HepG2 (cell line): ENCODE measurements around the gene KANSL3. TPM values are rescaled to one million over a fixed set of nuclear protein-coding genes. Genes with fewer than 3 reads are reported as not detected.

Experiments used
- FOXK1 ChIP-seq: sonication (generic); formaldehyde crosslinking; IDR thresholded peaks from 2 replicates; pipeline ENCODE4 v1.4.0; 2020; ENCODE audit warnings: low read depth, missing genetic modification reagents, borderline replicate concordance
- FOXO4 ChIP-seq: sonication (generic); formaldehyde crosslinking; conservative IDR thresholded peaks from 2 replicates; pipeline ENCODE4 v1.8.1; 2023; ENCODE audit warnings: missing genetic modification reagents
- GFI1 ChIP-seq: sonication (generic); formaldehyde crosslinking; IDR thresholded peaks from 2 replicates; pipeline ENCODE4 v1.5.0; 2020; ENCODE audit warnings: missing genetic modification reagents, mild to moderate bottlenecking, borderline replicate concordance
- HNF4G ChIP-seq, 2 experiments: sonication (generic) in 1 of 2; formaldehyde crosslinking in 1 of 2; IDR thresholded peaks; 2 replicates each; pipeline versions ENCODE4 v1.4.0 to v1.6.1; 2011 to 2020; ENCODE audit warnings: borderline replicate concordance in 2 of 2, low read depth in 2 of 2, mild to moderate bottlenecking in 2 of 2, low read length in 1 of 2, missing genetic modification reagents in 1 of 2, moderate library complexity in 1 of 2
- HOXA5 ChIP-seq: sonication (generic); formaldehyde crosslinking; IDR thresholded peaks from 2 replicates; pipeline ENCODE4 v1.4.0; 2020; ENCODE audit warnings: missing genetic modification reagents
- KLF6 ChIP-seq: IDR thresholded peaks from 2 replicates; pipeline ENCODE4 v1.8.0; 2016; ENCODE audit warnings: missing biosample characterization, missing genetic modification reagents
- MED1 ChIP-seq: sonication (generic); formaldehyde crosslinking; IDR thresholded peaks from 2 replicates; pipeline ENCODE4 v1.4.0; 2020; ENCODE audit warnings: missing genetic modification reagents
- MED13 ChIP-seq: sonication (generic); formaldehyde crosslinking; IDR thresholded peaks from 2 replicates; pipeline ENCODE4 v1.5.0; 2020; ENCODE audit warnings: missing genetic modification reagents
- MLLT10 ChIP-seq: sonication (generic); formaldehyde crosslinking; IDR thresholded peaks from 2 replicates; pipeline ENCODE4 v1.4.0; 2020; ENCODE audit warnings: missing genetic modification reagents
- NCOA2 ChIP-seq: sonication (generic); formaldehyde crosslinking; IDR thresholded peaks from 2 replicates; pipeline ENCODE4 v1.8.0; 2022; ENCODE audit warnings: inconsistent platforms
- NFIB ChIP-seq: sonication (generic); formaldehyde crosslinking; IDR thresholded peaks from 2 replicates; pipeline ENCODE4 v1.9.0; 2021; ENCODE audit warnings: missing genetic modification reagents, mild to moderate bottlenecking, borderline replicate concordance
- NFKBIZ ChIP-seq: IDR thresholded peaks from 2 replicates; pipeline ENCODE4 v1.6.1; 2018; ENCODE audit warnings: missing genetic modification reagents, missing compliant biosample characterization
- PRDM15 ChIP-seq: sonication (generic); formaldehyde crosslinking; IDR thresholded peaks from 2 replicates; pipeline ENCODE4 v1.4.0; 2020; ENCODE audit warnings: missing genetic modification reagents
- PRMT3 ChIP-seq: sonication (generic); formaldehyde crosslinking; IDR thresholded peaks from 2 replicates; pipeline ENCODE4 v1.8.1; 2022; ENCODE audit warnings: low read depth, mild to moderate bottlenecking, moderate library complexity, missing genetic modification reagents, borderline replicate concordance
- RXRB ChIP-seq: IDR thresholded peaks from 2 replicates; pipeline ENCODE4 v1.6.1; 2016; ENCODE audit warnings: borderline replicate concordance, missing genetic modification reagents, missing compliant biosample characterization
- SIN3A ChIP-seq: IDR thresholded peaks from 2 replicates; pipeline ENCODE4 v1.6.1; 2011; ENCODE audit warnings: low read depth, mild to moderate bottlenecking, control low read depth, low read length, borderline replicate concordance
- SNAPC5 ChIP-seq: sonication (generic); formaldehyde crosslinking; IDR thresholded peaks from 2 replicates; pipeline ENCODE4 v1.8.1; 2023; ENCODE audit warnings: mild to moderate bottlenecking, missing genetic modification reagents, borderline replicate concordance
- ZBTB7A ChIP-seq: sonication (generic); formaldehyde crosslinking; IDR thresholded peaks from 2 replicates; pipeline ENCODE4 v1.8.0; 2022; ENCODE audit warnings: mild to moderate bottlenecking, missing genetic modification reagents
- ZFAT ChIP-seq: sonication (generic); formaldehyde crosslinking; conservative IDR thresholded peaks from 2 replicates; pipeline ENCODE4 v1.8.1; 2023; ENCODE audit warnings: missing genetic modification reagents, inconsistent platforms
- ZFP36L1 ChIP-seq: sonication (generic); formaldehyde crosslinking; IDR thresholded peaks from 2 replicates; pipeline ENCODE4 v1.8.0; 2022; ENCODE audit warnings: mild to moderate bottlenecking, missing genetic modification reagents, moderate library complexity
- ZNF749 ChIP-seq: sonication (generic); formaldehyde crosslinking; IDR thresholded peaks from 2 replicates; pipeline ENCODE4 v1.8.0; 2022; ENCODE audit warnings: mild to moderate bottlenecking, missing genetic modification reagents, moderate library complexity, borderline replicate concordance
- ZNF75D ChIP-seq: sonication (generic); formaldehyde crosslinking; IDR thresholded peaks from 2 replicates; pipeline ENCODE4 v1.8.1; 2023; ENCODE audit warnings: missing genetic modification reagents, mild to moderate bottlenecking, borderline replicate concordance
- polyA plus RNA-seq, 8 experiments: library from polyadenylated mRNA; depleted of rRNA in 3 of 8; stranded (reverse) in 7 of 8; unstranded in 1 of 8; fragments of >200 nt; fragmentation: Illumina TruSeq in 4 of 8; extraction: Trizol in 4 of 8; gene quantifications; 2 replicates each; pipeline versions ENCODE4 v1.2.1 to v1.2.3, GENCODE V29; 2011 to 2016; ENCODE audit warnings: low read depth in 4 of 8, missing spikeins in 1 of 8, mixed read lengths in 1 of 8; ENCODE audit not compliant: insufficient read depth in 1 of 8
- total RNA-seq, 5 experiments: library from RNA; depleted of rRNA; stranded (reverse); fragments of >200 nt; fragmentation: Illumina TruSeq; extraction: Trizol; gene quantifications; 2 replicates each; pipeline ENCODE4 v1.2.3, GENCODE V29; 2016; ENCODE audit warnings: low read depth in 1 of 5

KANSL3 gene
- total and polyA plus RNA-seq, 2 of the 13 experiments (the other 11 are each of a cell fraction or from before 2014, with no cell fraction given): 20.8 to 37.3 TPM

- TF ChIP-seq ZNF75D: peak; percentile 84; the same call in 1 of the 2 replicates
- TF ChIP-seq PRDM15: peak; percentile 100
- peak; percentile 96 for TF ChIP-seq MED13
- peak; percentile 84; the same call in 1 of the 2 replicates for TF ChIP-seq GFI1 (CRISPR knock-in tag)
- TF ChIP-seq NFKBIZ (CRISPR knock-in tag): peak; percentile 97
- peak; percentile 85 for TF ChIP-seq ZBTB7A (CRISPR knock-in tag)
- peak; percentile 96 for TF ChIP-seq FOXK1 (CRISPR knock-in tag)
- no peak for TF ChIP-seq MLLT10
- peak; percentile 53; the same call in 1 of the 2 replicates for TF ChIP-seq SIN3A
- TF ChIP-seq NFIB: no peak
- TF ChIP-seq PRMT3 (CRISPR knock-in tag): peak; percentile 90; the same call in 1 of the 2 replicates
- peak; percentile 79 for TF ChIP-seq NCOA2 (CRISPR knock-in tag)
- TF ChIP-seq ZFP36L1: no peak
- peak; percentile 97 for TF ChIP-seq MED1 (CRISPR knock-in tag)
- TF ChIP-seq ZFAT (CRISPR knock-in tag): no peak
- no peak for TF ChIP-seq FOXO4 (CRISPR knock-in tag)
- peak; percentile 99 for TF ChIP-seq KLF6 (CRISPR knock-in tag)
- TF ChIP-seq RXRB (CRISPR knock-in tag): peak; percentile 89
- peak; percentile 98 for TF ChIP-seq HOXA5 (CRISPR knock-in tag)
- TF ChIP-seq SNAPC5 (CRISPR knock-in tag): peak; percentile 97; the same call in 1 of the 2 replicates
- TF ChIP-seq ZNF749 (CRISPR knock-in tag): peak; percentile 96; the same call in 1 of the 2 replicates
- TF ChIP-seq HNF4G (IDR thresholded peaks at IDR 0.05; ENCODE audit: borderline replicate concordance, low read depth, low read length): peak; percentile 87; the same call in 1 of the 2 replicates
- peak; percentile 74 for TF ChIP-seq HNF4G (CRISPR knock-in tag; IDR thresholded peaks at IDR 0.05; ENCODE audit: borderline replicate concordance, low read depth)
Measured at GRCh38 chr2:96638144-96639121, at the start of gene KANSL3 (continued).
